H1 (cell line): Measurements from ENCODE around the gene CRABP2.

Experiments used
- TF ChIP-seq, protein P1 (sequence below), 3 experiments: IDR thresholded peaks; 1 replicate in 2 of 3; 2 replicates in 1 of 3; pipeline versions ENCODE4 v1.5.1 to v1.6.1; 2011; ENCODE audit warnings: low read length in 3 of 3, mild to moderate bottlenecking in 3 of 3, inconsistent platforms in 2 of 3, low read depth in 1 of 3, moderate library complexity in 1 of 3; ENCODE audit not compliant: insufficient read depth in 1 of 3; ENCODE audit errors: control extremely low read depth in 1 of 3
- TF ChIP-seq, protein P2 (sequence below): IDR thresholded peaks from 2 replicates; pipeline ENCODE4 v1.6.1; 2011; ENCODE audit warnings: low read depth, mild to moderate bottlenecking, low read length; ENCODE audit not compliant: insufficient read depth

DNA sequence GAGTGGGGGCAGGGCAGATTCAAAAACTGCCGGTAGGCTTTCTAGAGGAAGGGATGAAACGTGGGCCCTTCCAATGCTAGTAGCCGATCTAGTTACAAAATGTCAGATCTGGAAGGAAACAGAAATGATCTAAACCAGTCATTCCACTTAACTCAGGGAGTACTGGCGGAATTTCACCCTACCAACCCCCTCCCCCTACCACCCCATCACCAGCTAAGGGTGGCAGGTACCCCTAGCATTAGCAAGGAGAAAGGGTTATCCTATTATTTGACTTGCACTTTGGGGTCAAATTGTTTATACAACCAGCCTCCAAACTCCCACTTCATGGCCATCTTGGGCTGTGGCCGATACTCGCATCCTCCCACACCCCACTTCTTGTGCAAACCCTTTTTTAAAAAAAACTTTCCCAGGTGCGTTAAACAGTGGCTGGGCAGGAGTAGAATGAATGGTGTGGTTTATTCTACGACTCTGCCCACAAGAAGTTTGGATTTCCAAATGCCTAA is 36.1 kb upstream of the CRABP2 start:
- TF ChIP-seq, protein P1, sequence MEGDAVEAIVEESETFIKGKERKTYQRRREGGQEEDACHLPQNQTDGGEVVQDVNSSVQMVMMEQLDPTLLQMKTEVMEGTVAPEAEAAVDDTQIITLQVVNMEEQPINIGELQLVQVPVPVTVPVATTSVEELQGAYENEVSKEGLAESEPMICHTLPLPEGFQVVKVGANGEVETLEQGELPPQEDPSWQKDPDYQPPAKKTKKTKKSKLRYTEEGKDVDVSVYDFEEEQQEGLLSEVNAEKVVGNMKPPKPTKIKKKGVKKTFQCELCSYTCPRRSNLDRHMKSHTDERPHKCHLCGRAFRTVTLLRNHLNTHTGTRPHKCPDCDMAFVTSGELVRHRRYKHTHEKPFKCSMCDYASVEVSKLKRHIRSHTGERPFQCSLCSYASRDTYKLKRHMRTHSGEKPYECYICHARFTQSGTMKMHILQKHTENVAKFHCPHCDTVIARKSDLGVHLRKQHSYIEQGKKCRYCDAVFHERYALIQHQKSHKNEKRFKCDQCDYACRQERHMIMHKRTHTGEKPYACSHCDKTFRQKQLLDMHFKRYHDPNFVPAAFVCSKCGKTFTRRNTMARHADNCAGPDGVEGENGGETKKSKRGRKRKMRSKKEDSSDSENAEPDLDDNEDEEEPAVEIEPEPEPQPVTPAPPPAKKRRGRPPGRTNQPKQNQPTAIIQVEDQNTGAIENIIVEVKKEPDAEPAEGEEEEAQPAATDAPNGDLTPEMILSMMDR (IDR thresholded peaks at IDR 0.05; ENCODE audit: control extremely low read depth in 1 of 3, insufficient read depth in 1 of 3, low read depth in 1 of 3, low read length in 3 of 3): no peak
- TF ChIP-seq, protein P2, sequence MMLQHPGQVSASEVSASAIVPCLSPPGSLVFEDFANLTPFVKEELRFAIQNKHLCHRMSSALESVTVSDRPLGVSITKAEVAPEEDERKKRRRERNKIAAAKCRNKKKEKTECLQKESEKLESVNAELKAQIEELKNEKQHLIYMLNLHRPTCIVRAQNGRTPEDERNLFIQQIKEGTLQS: no peak
